Activated CD8-positive, alpha-beta memory T cell treated with anti-CD3 and anti-CD28 coated beads for 48 hours (primary cell): ENCODE measurements around the gene SPTBN5.

Experiments used
- DNase-seq, 3 experiments: peaks; one replicate each; pipeline ENCODE4 v3.0.0-alpha.2; 2020; ENCODE audit warnings: low read depth in 2 of 3, low spot score in 2 of 3

SPTBN5 gene

DNA sequence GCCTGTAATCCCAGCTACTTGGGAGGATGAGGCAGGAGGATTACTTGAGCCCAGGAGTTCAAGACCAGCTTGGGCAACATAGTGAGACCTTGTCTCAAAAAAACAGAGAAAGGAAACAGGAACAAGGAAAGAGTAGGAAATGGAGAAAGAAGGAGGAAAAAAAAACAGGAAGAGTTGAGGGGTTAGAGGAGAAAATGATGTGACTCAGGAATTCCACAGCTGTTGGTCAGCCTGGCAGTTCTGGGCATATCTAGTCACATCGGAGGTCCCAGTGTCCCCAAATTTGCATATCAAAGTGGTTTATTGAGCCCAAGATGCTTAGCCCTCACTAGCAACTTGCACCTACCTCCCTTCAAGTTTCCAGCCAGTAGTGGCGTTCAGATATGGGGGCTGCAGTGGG, 84.7 kb downstream of the SPTBN5 start:
- no peak for DNase-seq

DNA sequence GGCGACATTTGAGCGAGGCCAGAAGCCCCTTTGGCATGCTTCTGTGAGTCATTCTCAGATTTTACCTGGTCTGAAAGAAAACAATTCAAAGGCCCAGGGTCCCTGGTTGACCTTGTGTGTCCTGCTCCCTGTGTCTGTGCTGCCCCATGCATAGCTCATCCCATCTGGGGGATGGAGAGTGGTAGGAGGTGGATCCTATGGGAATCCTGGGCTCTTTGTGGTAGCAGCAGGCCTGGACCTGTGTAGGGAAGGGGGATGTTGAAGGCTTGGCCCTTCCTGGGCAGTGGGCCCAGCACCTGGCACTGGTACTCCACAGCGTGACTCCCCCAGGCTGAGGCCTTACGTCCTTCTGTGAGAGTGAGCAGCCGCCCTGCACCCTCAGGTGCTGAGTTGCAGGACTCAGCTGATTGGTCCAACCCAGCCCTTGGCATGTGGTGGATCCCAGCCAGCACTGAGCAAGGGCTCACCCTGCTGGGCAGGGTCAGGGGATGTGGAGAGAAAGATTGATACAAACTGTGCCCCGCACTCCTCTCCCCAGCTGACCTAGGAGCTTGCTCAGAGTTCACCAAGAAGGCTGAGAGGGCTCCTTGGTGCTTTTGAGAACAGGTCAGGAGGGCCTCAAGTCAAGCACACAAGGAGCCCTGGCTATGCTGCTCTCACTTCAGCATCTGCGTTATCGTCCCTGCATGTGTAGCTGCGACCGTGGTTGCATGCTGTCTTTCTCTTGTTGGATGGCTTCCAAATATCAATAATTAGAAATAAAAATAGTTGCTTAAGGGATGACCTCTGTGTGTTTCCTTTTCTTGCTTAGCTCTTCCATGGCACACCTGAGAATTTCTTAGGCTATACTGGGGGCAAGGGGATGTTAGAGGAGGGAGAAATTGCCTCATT, 87.3 kb downstream of the SPTBN5 start:
- no peak for DNase-seq

GRCh38 chr15:41805711-41806110, 88.1 kb downstream of the SPTBN5 start:
- no peak for DNase-seq

DNA sequence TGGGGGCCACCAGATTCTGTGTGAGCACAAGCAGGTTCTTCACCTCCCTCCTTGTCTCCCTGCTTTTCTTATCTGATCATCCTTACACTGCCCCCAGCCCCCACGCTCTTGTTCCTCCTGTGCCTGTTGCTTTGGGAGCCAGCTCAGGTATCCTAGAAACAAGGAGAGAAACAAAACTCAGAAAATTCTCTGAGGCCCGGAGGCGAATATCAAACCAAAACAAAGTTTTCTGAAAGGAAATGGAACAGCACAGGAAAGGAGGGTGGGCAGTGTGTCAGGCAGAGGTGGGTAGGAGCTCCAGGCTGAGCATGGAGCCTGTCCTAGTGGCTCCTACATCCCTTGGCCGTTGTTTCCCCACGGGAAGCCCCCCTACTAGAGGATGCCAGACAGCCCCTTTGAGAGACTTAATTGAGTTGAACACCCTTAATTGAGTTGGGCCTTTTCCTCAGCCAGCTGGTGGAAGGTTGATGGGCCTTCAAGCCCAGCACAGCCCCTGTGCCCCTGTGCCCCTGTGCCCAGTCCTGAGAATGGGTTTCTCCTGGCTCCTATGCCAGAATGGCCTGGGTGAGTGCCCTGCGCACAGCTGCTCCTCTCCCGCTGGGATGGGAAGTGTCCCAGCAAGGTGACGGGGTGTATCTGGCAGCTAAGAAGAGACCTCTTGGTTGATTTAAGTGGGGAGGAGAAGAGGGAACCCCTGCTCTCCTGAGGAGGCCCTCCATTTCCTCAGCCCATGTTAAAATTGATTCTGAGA, 88.8 kb downstream of the SPTBN5 start:
- DNase-seq = no peak

DNA sequence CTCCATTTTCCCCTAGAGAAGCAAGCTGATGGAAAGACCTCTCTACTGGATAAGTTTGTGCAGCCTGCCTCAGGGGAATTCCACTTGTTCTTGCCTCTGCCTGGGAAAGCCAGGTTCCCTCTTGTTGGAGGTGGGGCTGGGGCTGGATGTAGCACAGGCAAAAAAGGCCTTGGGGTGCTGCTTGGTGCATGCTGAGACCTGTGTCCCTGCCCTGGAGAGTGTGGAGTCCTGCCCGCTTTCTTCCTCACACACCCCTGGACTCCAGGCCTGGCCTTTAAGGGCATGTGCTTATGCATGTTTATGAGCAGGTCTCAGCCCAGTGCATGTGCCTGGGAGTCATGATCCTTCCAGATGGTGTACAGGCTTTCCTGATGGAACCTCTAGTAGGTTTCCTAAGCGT, 89.5 kb downstream of the SPTBN5 start:
- DNase-seq = no peak

GRCh38 chr15:41801850-41802455, 91.9 kb downstream of the SPTBN5 start:
- DNase-seq = no peak

GRCh38 chr15:41801185-41801584, 92.7 kb downstream of the SPTBN5 start:
- DNase-seq = no peak

DNA sequence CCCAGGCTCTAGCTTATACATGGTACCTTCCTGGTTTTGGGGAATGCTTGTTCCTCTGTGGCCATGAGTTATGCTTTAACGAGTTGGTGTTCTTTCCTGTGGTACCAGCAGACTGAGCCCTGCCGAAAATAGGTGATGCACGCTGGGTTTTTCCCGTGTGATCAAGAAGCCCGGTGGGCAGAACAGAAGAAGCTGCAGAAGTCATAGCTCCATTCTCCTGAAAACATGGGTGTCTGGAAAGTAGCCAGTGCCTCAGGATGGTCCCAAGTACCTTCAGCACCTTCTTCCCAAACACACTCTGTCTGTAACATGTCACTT, 94.4 kb downstream of the SPTBN5 start:
- DNase-seq = no peak

DNA sequence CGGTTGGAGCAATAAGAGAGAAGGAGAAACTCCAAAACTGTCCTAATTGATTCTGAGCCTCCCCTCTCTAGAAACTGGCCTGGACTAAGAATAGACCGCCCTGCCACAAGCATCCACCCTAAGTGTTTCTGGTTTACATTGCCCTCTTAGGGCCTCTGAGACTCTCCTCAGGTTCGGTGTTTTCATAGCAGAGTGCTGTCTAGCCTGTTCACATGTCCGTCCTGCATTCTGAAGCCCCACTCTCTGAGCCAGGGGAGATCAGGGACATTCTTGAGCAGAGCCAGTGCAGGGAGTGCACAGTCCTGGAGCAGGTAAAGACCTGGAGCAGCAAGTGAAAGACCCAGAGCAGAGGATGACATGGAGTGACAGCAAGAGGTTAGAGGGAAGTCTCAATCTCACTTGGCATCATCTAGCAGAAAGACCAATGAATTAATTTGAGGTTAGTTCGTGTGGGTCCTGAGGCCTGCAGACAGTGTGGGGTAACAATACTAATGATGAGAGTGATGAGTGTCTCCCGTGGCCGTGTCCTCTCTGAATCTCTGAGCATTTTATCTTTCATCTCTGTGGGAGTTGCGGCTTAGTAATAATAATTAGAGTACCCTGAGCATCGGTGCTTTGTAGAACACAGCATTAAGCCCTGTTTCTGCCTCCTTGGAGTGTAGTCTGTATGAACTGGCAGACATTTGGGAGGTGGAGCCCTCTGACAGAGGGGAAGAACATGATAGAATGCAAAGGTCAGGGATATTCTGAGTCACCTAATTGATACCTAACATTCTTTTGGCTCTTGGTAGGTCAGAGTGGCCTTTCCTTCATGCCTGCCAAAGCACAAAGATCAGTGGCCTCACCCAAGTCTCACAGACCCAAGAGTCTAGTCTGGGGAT, 95.0 kb downstream of the SPTBN5 start:
- no peak for DNase-seq
